Activated CD4-positive, alpha-beta T cell treated with anti-CD3 and anti-CD28 coated beads, Interleukin-2, amount 10 ng/mL, durations not matched to agents 24 days and 14 days (primary cell): ENCODE results near the gene RIPK4. TPM values are rescaled to one million over a fixed set of nuclear protein-coding genes. Genes with fewer than 3 reads are reported as not detected.
"Not testable (repeated sequence)": the region's sequence is repeated elsewhere in the genome, so short reads cannot be mapped to it uniquely, and the experiment has no call there.

Experiments used
- DNase-seq: peaks from one replicate; pipeline ENCODE4 v3.0.0; 2022
- H3K27ac Mint-ChIP-seq: one replicate; pipeline ENCODE4 v1.8.0; 2022; ENCODE audit warnings: mild to moderate bottlenecking, mixed read lengths
- H3K27me3 Mint-ChIP-seq: one replicate; pipeline ENCODE4 v1.8.0; 2022; ENCODE audit warnings: mixed read lengths
- H3K36me3 Mint-ChIP-seq: one replicate; pipeline ENCODE4 v1.8.0; 2022; ENCODE audit warnings: low read depth, mild to moderate bottlenecking, mixed read lengths
- H3K4me1 Mint-ChIP-seq: one replicate; pipeline ENCODE4 v1.8.0; 2021; ENCODE audit warnings: mixed read lengths
- H3K4me3 Mint-ChIP-seq: one replicate; pipeline ENCODE4 v1.8.0; 2022; ENCODE audit warnings: mild to moderate bottlenecking, moderate library complexity, mixed read lengths
- H3K9me3 Mint-ChIP-seq: one replicate; pipeline ENCODE4 v1.8.0; 2021; ENCODE audit warnings: mixed read lengths
- intact Hi-C: fragments of 100-400 bp; cut with micrococcal nuclease; formaldehyde crosslinking; loops from one replicate; pipeline ENCODE4 v1.15.1; 2023
- total RNA-seq: library from RNA; stranded (reverse); gene quantifications from 2 replicates; pipeline ENCODE4 v1.2.3, GENCODE V29; 2022

The RIPK4 gene
- total RNA-seq, 1 donor from 2014 or later: not detected

DNA sequence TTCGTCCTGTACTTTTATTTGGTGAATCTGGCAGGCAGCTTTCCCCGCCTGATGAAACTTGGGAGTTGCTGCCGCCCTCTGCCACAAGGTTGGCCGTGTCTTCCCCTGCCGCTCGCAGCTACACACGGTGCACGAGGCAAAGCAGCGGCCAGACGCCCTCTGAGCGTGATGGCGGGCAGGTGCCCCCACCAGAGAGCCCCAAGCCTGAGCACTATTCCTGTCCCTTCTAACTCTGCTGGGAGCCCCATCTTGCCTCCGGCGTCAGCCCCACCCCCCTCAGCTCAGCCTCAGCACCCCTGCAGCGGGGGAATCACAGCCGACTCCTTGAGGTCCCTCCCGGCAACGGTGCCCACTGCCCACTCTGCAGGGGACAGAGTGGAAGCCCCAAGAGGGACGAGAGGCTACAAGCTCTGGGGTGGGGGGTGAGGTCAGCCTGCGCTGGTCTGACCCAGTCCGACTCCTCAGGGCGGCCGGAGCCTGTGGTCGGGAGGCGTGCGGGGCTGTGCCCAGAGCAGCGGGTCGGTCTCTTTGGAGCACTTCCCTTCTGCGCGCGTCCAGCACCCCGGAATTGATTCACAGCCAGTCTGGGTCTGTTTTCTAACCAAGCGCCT lies 41.3 kb downstream of the RIPK4 start:
- H3K9me3 Mint-ChIP-seq: no peaks in the 10 kb centered on the region
- H3K4me3 Mint-ChIP-seq: no peak overlapping the region
- DNase-seq: no peak
- no peaks in the 10 kb centered on the region for H3K36me3 Mint-ChIP-seq
- H3K4me1 Mint-ChIP-seq: peaks cover 3% of the 10 kb centered on the region
- intact Hi-C loops: no loop called here
- no peak overlapping the region for H3K27ac Mint-ChIP-seq
- H3K27me3 Mint-ChIP-seq: peaks cover 30% of the 10 kb centered on the region

DNA sequence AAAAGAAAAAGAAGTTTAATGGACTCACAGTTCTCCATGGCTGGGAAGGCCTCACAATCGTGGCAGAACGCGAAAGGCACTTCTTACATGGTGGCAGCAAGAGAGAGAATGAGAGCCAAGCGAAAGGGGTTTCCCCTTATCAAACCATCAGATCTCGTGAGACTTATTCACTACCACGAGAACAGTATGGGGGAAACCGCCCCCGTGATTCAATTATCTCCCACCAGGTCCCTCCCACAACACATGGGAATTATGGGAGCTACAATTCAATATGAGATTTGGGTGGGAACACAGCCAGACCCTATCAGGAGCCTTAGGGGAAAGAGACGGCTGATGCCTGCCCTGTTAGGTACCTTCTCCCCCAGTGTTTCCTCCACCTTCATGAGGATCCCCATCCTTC lies 43.0 kb downstream of the RIPK4 start:
- H3K4me1 Mint-ChIP-seq, DNase-seq, H3K36me3 Mint-ChIP-seq, H3K4me3 Mint-ChIP-seq, H3K27ac Mint-ChIP-seq, H3K9me3 Mint-ChIP-seq, intact Hi-C loops: not testable (repeated sequence)
- peaks cover 26% of the 10 kb centered on the region for H3K27me3 Mint-ChIP-seq

DNA sequence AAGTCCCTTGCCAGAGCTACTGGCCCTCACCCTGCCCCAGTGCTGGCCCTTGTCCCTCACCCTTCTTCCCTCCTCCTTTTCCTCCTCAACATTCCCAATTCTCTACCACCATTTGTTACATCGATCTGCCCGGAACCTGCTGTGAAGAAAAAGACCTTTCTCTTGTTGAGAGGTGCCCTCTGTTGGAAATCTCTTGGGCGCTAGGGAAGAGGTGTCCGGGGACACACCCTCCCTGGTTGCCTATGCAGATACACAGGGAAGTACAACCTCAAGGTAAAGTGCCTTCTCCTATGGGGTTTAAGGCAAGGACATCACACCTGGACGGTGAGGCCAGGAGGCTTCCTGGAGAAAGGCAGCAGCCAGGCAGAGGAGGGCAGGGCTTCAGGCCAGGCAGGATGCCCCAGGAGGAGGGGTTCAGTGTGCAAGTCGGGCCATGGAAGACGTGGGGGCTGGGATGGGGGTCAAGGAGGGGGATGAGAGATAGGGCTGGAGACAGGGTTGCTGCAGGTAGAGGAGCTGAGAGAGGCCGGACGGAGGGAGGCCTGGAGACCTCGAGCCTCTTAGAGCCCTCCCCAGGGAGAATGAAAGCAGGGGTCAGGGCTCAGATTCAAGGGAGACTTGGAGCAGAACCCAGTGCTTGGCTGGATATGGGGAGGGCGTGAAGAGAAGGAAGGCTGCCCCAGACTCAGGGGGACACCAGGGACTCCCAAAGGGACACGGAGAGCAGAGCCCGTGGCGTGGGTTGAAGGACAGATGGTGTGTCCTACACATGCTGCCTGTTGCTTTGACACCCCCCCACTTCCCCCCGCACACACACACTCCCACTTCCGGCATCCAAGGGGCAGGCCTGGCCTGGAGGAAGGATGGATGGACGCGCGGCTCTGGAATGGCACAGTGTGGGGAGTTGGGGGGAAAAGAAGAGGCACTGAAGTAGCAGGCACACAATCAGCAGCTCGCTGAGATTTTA lies 44.5 kb downstream of the RIPK4 start:
- Mint-ChIP-seq H3K27me3 (peaks cover 26% of the 10 kb centered on the region), H3K9me3 (no peaks in the 10 kb centered on the region), H3K4me1 (peaks cover 3% of the 10 kb centered on the region), H3K36me3 (no peaks in the 10 kb centered on the region), H3K4me3 (no peak overlapping the region), H3K27ac (no peak overlapping the region)
- DNase-seq: no peak
- intact Hi-C loops: no loop called here

DNA sequence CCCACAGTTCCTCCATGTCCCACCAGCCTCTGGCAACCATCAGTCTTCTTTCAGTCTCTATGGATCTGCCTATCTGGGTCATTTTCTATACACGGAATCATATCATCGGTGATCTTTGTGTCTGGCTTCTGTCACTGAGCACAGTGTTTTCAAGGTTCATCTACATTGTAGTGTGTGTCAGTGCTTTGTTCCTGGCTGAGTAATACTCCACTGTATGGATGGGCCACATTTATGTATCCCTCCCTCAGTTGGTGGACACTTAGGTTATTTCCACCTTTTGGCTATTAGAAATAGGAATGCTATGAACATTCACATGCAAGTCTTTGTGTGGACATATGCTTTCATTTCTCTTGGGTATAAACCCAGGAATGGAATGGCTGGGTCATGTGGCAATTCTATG lies 46.6 kb downstream of the RIPK4 start:
- H3K27ac Mint-ChIP-seq: no peak overlapping the region
- intact Hi-C loops: no loop called here
- H3K27me3 Mint-ChIP-seq: peaks cover 13% of the 10 kb centered on the region
- no peak overlapping the region for H3K4me3 Mint-ChIP-seq
- no peaks in the 10 kb centered on the region for H3K36me3 Mint-ChIP-seq
- no peak for DNase-seq
- no peaks in the 10 kb centered on the region for H3K9me3 Mint-ChIP-seq
- H3K4me1 Mint-ChIP-seq: no peaks in the 10 kb centered on the region

DNA sequence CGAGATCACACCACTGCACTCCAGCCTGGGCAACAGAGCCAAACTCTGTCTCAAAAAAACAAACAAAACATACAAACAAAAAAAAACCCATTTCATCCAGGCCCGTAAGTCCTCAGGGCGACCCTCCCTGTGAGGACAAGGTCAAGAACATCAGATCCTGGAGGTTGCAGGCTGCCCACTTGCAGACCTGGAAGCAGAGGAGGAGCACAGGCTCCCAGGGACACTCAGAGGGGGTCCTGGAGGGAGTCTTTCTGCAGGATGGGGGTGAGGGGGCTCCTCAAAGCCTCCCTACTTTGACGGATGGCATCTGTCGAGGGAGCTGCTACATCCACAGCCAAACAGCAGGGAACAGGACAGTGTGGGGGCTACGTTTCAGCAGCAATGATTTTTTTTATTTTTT lies 47.2 kb downstream of the RIPK4 start:
- Mint-ChIP-seq H3K27me3 (peaks cover 16% of the 10 kb centered on the region), H3K9me3 (no peaks in the 10 kb centered on the region), H3K36me3 (no peaks in the 10 kb centered on the region), H3K4me3 (no peak overlapping the region), H3K27ac (no peak overlapping the region), H3K4me1 (no peaks in the 10 kb centered on the region)
- no peak for DNase-seq
- intact Hi-C loops: no loop called here

DNA sequence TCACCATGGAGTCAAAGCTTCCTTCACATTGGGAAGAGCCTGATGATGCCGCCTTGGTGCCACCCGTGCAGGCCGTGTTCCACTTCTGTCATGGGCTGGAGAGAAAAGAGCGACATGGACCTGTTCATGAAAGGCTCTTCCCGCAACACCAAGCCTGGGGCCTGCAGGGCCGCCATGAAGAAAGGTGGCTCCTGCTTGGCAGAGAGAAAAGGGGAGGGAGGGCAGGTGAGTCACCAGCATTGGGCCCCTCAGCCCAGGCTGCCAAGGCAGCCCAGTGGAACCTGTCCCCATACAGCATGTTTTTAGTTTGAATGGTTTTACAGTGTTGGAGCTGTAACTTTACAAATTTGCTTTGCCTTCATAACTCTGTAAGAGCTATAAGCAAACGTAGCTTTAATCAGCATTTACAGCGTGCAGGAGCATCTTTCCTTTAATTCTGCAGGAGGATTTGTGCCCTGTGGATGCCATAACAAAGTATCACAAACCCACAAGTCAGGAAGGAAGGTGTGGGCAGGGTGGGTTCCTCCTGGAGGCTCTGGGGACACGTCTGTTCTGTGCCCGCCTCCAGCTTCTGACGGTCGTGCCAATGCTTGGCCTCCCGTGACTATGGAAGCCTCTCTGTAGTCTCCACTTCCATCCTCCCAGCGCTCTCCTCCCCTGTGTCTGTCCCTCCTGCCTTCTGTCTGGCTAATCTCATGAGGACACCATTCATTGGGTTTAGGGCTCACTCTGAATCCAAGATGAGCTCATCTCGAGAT lies 49.1 kb downstream of the RIPK4 start:
- H3K27ac Mint-ChIP-seq: no peak overlapping the region
- no peaks in the 10 kb centered on the region for H3K36me3 Mint-ChIP-seq
- DNase-seq: no peak
- no peaks in the 10 kb centered on the region for H3K4me1 Mint-ChIP-seq
- H3K4me3 Mint-ChIP-seq: no peak overlapping the region
- H3K27me3 Mint-ChIP-seq: peaks cover 21% of the 10 kb centered on the region
- H3K9me3 Mint-ChIP-seq: no peaks in the 10 kb centered on the region
- intact Hi-C loops: no loop called here

DNA sequence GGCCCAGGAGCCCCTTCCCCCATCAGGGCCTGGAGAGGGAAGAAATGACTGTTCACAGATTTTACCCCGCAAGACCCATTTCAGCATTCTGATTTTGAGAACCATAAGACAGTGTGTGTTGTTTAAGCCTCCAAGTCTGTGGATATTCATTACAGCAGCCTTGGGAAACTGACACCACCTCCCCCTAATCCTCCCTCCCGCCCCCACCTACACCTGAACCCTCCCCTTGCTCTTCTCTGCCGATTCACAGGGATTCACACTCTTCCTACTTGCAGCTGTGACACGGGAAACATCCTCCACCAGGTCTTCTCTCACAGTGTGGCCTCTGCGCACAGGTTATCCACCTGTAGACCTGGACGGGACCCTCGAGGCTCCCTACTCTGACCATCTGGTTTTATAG lies 50.1 kb downstream of the RIPK4 start:
- Mint-ChIP-seq H3K36me3 (no peaks in the 10 kb centered on the region), H3K4me1 (no peaks in the 10 kb centered on the region), H3K27ac (no peak overlapping the region), H3K27me3 (peaks cover 21% of the 10 kb centered on the region), H3K4me3 (no peak overlapping the region), H3K9me3 (no peaks in the 10 kb centered on the region)
- intact Hi-C loops: no loop called here
- DNase-seq: no peak

DNA sequence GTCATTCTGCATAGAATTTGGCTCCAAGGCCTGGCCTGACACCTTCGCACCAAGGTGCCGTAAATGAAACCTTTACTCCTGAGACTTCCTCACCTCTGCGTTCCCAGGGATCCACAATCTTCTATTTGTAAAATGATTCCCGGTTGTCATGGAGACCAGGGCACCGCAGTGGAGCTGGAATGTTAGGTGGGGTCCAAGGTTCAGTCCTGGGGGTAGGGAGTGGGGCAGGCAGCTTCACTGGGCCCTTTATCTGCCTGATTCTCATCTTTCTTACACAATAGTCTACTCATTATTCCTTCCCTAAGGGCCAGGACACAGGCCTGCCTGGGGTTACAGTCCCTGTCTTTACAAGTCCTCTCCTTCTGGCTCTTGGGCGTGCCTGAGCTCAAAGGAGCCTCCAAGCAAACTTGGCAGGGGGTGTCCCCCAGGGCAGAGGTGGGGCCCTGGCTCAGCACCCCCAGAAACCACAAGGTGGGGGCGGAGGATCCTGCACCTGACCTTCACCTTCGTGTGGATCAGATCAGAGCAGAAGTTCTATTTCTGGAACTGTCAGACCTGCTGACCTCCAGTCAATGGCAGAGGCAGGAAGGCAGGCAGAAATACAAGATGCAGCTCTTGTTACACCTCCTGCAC lies 51.1 kb downstream of the RIPK4 start:
- H3K4me1 Mint-ChIP-seq: no peaks in the 10 kb centered on the region
- no peaks in the 10 kb centered on the region for H3K9me3 Mint-ChIP-seq
- H3K27me3 Mint-ChIP-seq: peaks cover 26% of the 10 kb centered on the region
- H3K4me3 Mint-ChIP-seq: no peak overlapping the region
- DNase-seq: no peak
- intact Hi-C loops: no loop called here
- H3K27ac Mint-ChIP-seq: no peak overlapping the region
- no peaks in the 10 kb centered on the region for H3K36me3 Mint-ChIP-seq

DNA sequence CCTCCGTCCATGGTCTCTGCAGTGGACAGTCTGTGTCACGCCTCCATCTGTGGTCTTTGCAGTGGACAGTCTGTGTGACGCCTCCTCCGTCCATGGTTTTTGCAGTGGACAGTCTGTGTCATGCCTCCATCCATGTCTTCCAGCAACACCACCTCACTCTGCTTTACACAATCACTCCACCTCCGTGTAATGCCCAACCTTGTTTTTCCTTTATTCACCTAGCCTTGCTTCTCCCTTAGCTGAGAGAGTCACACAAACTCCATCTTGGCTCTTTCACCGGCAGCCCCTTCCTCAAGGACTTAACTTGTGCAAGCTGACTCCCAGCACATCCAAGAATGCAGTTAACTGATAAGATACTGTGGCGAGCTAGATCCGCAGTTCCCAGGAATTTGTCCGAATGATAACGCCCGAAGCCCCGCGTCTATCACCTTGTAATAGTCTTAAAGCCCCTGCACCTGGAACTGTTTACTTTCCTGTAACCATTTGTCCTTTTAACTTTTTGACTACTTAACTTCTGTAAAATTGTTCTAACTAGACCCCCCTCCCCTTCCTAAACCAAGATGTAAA lies 52.5 kb downstream of the RIPK4 start:
- H3K9me3 Mint-ChIP-seq, H3K4me3 Mint-ChIP-seq, H3K4me1 Mint-ChIP-seq, H3K36me3 Mint-ChIP-seq, H3K27ac Mint-ChIP-seq, intact Hi-C loops, DNase-seq: not testable (repeated sequence)
- peaks cover 26% of the 10 kb centered on the region for H3K27me3 Mint-ChIP-seq

DNA sequence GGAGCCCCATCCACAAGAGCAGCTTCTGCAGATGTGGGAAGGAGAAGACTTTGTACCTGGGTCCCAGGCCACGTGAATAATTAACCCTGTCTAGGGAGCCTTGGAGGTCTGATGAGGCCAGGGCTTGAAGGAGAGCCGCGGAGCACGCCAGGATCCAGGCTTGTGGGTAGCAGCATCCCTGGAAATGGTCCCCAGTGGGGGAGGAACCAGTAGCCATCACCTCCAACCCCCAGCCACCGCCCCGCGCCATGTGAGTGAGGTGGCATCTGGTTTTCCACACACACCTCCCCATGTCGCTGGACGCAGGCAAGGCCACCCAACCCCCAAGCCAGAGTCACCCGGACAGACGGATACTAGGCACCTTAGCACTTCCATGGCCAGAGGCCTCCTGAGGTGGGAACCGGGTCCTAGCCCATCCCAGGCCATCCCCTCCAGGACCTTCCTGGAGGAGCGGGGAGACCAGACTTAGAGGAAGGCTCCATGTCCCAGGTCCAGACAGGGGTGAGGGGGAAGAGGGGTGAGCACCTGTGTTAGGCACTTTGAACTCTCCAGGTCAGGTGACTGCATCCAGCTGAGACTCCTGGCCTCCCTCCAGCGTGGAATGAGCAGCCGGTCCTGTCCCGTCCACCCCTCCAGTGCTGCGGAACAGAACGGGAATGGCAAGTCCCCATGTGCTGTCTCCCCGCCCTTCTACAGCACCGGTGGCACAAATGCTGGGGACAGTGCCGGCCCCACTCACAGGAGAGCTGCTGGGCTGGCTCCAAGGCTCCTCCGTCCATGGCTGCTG lies 53.2 kb downstream of the RIPK4 start:
- Mint-ChIP-seq H3K9me3 (no peaks in the 10 kb centered on the region), H3K27me3 (peaks cover 30% of the 10 kb centered on the region), H3K4me3 (no peak overlapping the region), H3K4me1 (no peaks in the 10 kb centered on the region), H3K27ac (no peak overlapping the region), H3K36me3 (no peaks in the 10 kb centered on the region)
- intact Hi-C loops: no loop called here
- DNase-seq: no peak

DNA sequence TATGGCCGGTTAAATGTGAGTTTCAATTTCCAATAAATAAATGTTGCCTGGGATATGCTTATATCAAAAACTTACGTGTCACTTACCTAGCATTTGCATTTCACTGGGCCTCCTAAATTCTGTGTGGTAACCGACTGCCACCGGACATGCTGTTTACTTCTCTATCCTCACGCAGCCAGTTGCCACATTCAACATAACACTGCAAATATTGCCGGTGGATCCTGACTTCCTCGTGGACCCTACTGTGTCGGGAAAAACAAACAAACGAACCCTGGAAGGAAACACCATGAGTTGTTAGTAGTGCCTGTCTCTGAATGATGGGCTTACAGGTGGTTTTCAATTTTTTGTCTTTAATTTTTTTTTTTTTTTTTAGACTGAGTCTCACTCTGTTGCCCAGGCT lies 54.1 kb downstream of the RIPK4 start:
- H3K4me1 Mint-ChIP-seq: peaks cover under 1% of the 10 kb centered on the region
- no peak overlapping the region for H3K4me3 Mint-ChIP-seq

DNA sequence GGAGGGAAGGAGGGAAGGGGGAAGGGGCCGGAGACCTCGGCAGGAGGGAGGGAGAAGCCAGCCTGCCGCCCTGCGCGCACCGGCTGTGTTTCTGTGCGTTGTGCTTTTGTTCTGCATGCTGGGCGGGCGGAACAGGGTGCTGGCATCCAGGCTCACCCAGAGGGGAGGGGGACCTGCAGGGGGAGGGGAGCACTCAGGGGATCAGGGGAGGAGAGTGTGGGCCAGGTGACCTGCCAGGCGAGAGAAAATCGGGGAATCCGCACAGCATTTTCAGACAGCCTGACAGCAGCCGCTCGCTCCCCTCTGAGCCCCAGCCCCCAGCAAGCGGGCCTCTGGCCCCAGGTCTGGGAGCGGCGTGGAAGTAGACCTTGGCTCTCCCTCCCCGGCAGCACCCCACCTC lies 54.7 kb downstream of the RIPK4 start:
- Mint-ChIP-seq H3K36me3 (no peaks in the 10 kb centered on the region), H3K4me1 (peaks cover 5% of the 10 kb centered on the region), H3K27me3 (peaks cover 30% of the 10 kb centered on the region), H3K9me3 (no peaks in the 10 kb centered on the region), H3K27ac (no peak overlapping the region), H3K4me3 (no peak overlapping the region)
- DNase-seq: no peak
- intact Hi-C loops: no loop called here

More for the DNA sequence above, 54.1 kb downstream of the RIPK4 start:
- H3K36me3 Mint-ChIP-seq: no peaks in the 10 kb centered on the region
- no peak for DNase-seq
- intact Hi-C loops: no loop called here
- peaks cover 30% of the 10 kb centered on the region for H3K27me3 Mint-ChIP-seq
- H3K9me3 Mint-ChIP-seq: no peaks in the 10 kb centered on the region
- H3K27ac Mint-ChIP-seq: no peak overlapping the region
